Measurements from ENCODE around the gene NRG2.

DNA sequence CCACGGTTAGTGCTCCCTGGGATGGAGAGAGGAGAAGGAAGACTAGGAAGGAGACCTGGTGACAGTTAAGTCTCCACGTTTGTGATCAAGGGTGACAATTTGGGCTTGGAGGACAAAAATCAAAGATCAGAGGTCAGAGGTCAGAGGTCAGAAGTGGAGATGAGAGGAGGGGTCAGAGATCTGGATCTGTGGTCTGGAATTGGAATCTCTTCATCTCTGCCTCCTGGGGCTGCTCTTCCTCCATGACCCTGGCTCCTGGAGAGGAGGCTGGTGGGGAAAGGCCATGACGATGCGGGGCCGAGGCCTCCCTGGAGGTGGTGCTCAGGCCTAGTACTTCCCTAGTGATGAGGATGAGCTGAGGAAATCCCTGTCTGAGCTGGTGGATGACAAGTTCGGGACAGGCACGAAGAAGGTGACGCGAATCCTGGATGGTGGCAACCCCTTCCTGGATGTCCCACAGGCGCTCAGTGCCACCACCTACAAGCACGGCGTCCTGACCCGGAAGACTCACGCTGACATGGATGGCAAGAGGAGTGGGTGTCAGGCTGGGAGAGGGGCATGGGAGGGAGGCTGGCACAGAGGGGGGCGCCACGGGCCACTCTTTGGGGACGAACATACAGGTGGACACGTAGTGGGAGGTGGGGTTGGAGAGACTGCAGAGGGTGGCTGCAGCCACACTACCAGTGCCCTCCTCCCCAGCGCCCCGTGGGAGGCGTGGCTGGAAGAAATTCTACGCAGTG, 206.5 kb downstream of the NRG2 start:
- TF ChIP-seq TP53 (CRISPR knock-in tag; IDR thresholded peaks at IDR 0.05): no peak
- TF ChIP-seq CEBPB (IDR thresholded peaks at IDR 0.05): no peak
- TF ChIP-seq, protein P1, sequence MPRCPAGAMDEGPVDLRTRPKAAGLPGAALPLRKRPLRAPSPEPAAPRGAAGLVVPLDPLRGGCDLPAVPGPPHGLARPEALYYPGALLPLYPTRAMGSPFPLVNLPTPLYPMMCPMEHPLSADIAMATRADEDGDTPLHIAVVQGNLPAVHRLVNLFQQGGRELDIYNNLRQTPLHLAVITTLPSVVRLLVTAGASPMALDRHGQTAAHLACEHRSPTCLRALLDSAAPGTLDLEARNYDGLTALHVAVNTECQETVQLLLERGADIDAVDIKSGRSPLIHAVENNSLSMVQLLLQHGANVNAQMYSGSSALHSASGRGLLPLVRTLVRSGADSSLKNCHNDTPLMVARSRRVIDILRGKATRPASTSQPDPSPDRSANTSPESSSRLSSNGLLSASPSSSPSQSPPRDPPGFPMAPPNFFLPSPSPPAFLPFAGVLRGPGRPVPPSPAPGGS (IDR thresholded peaks at IDR 0.05): no peak
- TF ChIP-seq JUNB (IDR thresholded peaks at IDR 0.05): no peak

All from A549 (cell line).